Calu3 (cell line): Measurements from ENCODE around the gene CYBB. TPM values are rescaled to one million over a fixed set of nuclear protein-coding genes. Genes with fewer than 3 reads are reported as not detected.

ENCODE experiments used
- Bru-seq: library from RNA; stranded (reverse); fragments of 400-500 nt; gene quantifications from one replicate; lab custom pipeline; 2021; lab: Mats Ljungman, UMichigan
- BruChase-seq, 2 experiments: library from RNA; stranded (reverse); fragments of 400-500 nt; gene quantifications; one replicate each; lab custom pipeline; 2021; lab: Mats Ljungman, UMichigan
- BruUV-seq: library from RNA; stranded (reverse); fragments of 400-500 nt; replicated peaks from 2 replicates; lab custom pipeline; 2021; lab: Mats Ljungman, UMichigan
- CTCF ChIA-PET: fragments of 300-600 bp; sonication (Branson Sonifier 250); formaldehyde crosslinking; loops from one replicate; lab custom pipeline; 2022; ENCODE audit warnings: antibody characterized with exemption; lab: Charles Lee
- DNase-seq: peaks from one replicate; pipeline ENCODE4 v3.0.0; 2022
- H3K27ac Mint-ChIP-seq: one replicate; pipeline ENCODE4 v1.8.0; 2022; ENCODE audit warnings: mixed read lengths; ENCODE audit not compliant: unreplicated experiment
- H3K27me3 Mint-ChIP-seq: one replicate; pipeline ENCODE4 v1.8.0; 2022; ENCODE audit warnings: mixed read lengths; ENCODE audit not compliant: unreplicated experiment
- H3K36me3 Mint-ChIP-seq: one replicate; pipeline ENCODE4 v1.8.0; 2022; ENCODE audit warnings: mild to moderate bottlenecking, moderate library complexity, mixed read lengths; ENCODE audit not compliant: insufficient read depth, unreplicated experiment
- H3K4me1 Mint-ChIP-seq: one replicate; pipeline ENCODE4 v1.8.0; 2022; ENCODE audit warnings: mild to moderate bottlenecking, low read depth, mixed read lengths; ENCODE audit not compliant: unreplicated experiment
- H3K4me3 Mint-ChIP-seq: one replicate; pipeline ENCODE4 v1.8.0; 2022; ENCODE audit warnings: mild to moderate bottlenecking, low read depth, moderate library complexity, mixed read lengths; ENCODE audit not compliant: unreplicated experiment
- H3K9me3 Mint-ChIP-seq: one replicate; pipeline ENCODE4 v1.8.0; 2022; ENCODE audit warnings: low read depth, mixed read lengths; ENCODE audit not compliant: unreplicated experiment
- intact Hi-C: fragments of 100-400 bp; cut with micrococcal nuclease; formaldehyde crosslinking; loops from one replicate; pipeline ENCODE4 v1.10.0; 2022; ENCODE audit not compliant: unreplicated experiment
- long read RNA-seq: library from polyadenylated mRNA; stranded (forward); transcript quantifications from one replicate; pipeline ENCODE4 v2.0.0, GENCODE V29; 2022
- total RNA-seq: library from RNA; stranded (reverse); gene quantifications from 2 replicates; pipeline ENCODE4 v1.2.3, GENCODE V29; 2022
- TF ChIP-seq, protein P1 (sequence below): fragments of 200-600 bp; IDR thresholded peaks from one replicate; pipeline ENCODE4 v1.8.0; 2022; ENCODE audit warnings: antibody characterized with exemption; ENCODE audit not compliant: unreplicated experiment

The CYBB gene
- total RNA-seq: 1.8 and 2.1 TPM in 2 replicates
- Bru-seq, nascent RNA: percentile 55 among the genes with signal in this experiment
- percentile 57 among the genes with signal in this experiment for BruChase-seq, experiment 1, labeled RNA remaining after a 6-hour chase
- percentile 52 among the genes with signal in this experiment for BruChase-seq, experiment 2, labeled RNA remaining after a 2-hour chase
- long read RNA-seq, partial matches to known transcripts: 0 of 2 reads
- long read RNA-seq, other reads (novel, unspliced or antisense): 2 of 2 reads

DNA sequence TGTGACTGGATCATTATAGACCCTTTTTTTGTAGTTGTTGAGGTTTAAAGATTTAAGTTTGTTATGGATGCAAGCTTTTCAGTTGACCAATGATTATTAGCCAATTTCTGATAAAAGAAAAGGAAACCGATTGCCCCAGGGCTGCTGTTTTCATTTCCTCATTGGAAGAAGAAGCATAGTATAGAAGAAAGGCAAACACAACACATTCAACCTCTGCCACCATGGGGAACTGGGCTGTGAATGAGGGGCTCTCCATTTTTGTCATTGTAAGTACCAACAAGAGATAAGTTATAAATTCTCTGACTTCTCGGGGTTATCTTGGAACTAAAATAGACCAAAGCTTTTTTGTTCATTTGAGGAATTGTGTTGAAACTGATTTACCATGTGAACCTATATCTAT, at the start of gene CYBB:
TSS of gene CYBB (plus strand) at position 203 of the 400 bp plus-strand sequence. CDS start at position 222, 19 bp downstream.
- H3K4me3 Mint-ChIP-seq: no peak within 1 kb of the TSS
- no peaks in the 10 kb centered on the region for H3K27me3 Mint-ChIP-seq
- H3K27ac Mint-ChIP-seq: no peak within 1 kb of the TSS
- CTCF ChIA-PET: interaction anchor here (0.7 kb wide), 1 partner anchor 891 kb away, joined by 5 read pairs; no protein-coding TSS in a partner anchor
- H3K9me3 Mint-ChIP-seq: no peaks in the 10 kb centered on the region
- no peak for DNase-seq
- TF ChIP-seq, protein P1, sequence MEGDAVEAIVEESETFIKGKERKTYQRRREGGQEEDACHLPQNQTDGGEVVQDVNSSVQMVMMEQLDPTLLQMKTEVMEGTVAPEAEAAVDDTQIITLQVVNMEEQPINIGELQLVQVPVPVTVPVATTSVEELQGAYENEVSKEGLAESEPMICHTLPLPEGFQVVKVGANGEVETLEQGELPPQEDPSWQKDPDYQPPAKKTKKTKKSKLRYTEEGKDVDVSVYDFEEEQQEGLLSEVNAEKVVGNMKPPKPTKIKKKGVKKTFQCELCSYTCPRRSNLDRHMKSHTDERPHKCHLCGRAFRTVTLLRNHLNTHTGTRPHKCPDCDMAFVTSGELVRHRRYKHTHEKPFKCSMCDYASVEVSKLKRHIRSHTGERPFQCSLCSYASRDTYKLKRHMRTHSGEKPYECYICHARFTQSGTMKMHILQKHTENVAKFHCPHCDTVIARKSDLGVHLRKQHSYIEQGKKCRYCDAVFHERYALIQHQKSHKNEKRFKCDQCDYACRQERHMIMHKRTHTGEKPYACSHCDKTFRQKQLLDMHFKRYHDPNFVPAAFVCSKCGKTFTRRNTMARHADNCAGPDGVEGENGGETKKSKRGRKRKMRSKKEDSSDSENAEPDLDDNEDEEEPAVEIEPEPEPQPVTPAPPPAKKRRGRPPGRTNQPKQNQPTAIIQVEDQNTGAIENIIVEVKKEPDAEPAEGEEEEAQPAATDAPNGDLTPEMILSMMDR: no peak
- H3K36me3 Mint-ChIP-seq: no peaks in the 10 kb centered on the region
- no TSS peak for BruUV-seq
- no peaks in the 10 kb centered on the region for H3K4me1 Mint-ChIP-seq
- intact Hi-C loops: no loop called here

DNA sequence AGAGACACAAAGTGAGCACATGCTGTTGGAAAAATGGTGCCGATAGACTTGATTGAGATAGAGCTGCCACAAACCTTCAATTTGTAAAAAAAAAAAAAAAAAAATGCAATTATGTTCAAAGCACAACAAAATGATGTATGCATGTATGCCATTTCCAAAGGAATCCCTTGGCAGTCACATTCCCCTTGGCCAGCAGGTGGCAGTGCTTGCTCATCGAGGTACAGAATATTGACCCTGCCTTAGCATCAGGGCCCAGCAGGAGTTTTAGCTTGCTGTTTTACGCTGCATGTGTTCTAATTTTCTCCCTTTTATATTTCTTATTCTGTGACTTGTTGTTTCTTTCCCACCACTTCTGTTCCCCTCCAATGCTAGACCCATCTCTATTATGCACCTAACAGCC, 34.5 kb upstream of the CYBB start:
- Mint-ChIP-seq H3K4me1 (peaks cover 17% of the 10 kb centered on the region), H3K27me3 (no peaks in the 10 kb centered on the region), H3K27ac (no peak overlapping the region), H3K36me3 (peaks cover 6% of the 10 kb centered on the region), H3K4me3 (no peak overlapping the region), H3K9me3 (no peaks in the 10 kb centered on the region)
- intact Hi-C loops: loop anchor here (1.0 to 5.0 kb wide), 3 partner anchors 80 to 430 kb away; no protein-coding TSS in a partner anchor
- CTCF ChIA-PET: interaction anchor here (0.7 to 2.3 kb wide), 3 partner anchors 11 to 159 kb away, joined by 3 to 23 read pairs (median 4); no protein-coding TSS in a partner anchor
- DNase-seq: peak; percentile 76
- no TSS peak for BruUV-seq
- TF ChIP-seq, protein P1: peak; percentile 62

DNA sequence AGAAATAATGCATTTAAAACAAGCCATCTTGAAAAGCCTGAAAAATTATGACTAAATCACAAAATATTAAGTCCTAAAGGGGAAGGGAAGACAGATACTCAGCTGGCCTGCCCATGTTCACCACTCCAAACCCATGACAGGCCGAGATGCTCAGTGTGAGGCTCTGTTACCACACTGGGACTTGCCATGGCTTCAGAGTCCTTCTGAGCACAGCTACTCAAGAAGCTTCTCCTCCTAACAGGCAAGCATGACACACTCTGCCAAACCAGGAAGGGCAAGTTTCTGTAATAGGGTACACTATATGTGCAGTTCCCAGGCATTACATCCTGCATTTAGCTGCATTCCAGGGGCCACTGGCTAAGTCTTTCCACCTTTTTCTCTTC, 34.0 kb upstream of the CYBB start:
- no peaks in the 10 kb centered on the region for H3K9me3 Mint-ChIP-seq
- peaks cover 17% of the 10 kb centered on the region for H3K4me1 Mint-ChIP-seq
- CTCF ChIA-PET: interaction anchor here (0.7 to 2.3 kb wide), 3 partner anchors 12 to 158 kb away, joined by 3 to 23 read pairs (median 4); no protein-coding TSS in a partner anchor
- TF ChIP-seq, protein P1: no peak
- no peak for DNase-seq
- peaks cover 6% of the 10 kb centered on the region for H3K36me3 Mint-ChIP-seq
- no TSS peak for BruUV-seq
- H3K4me3 Mint-ChIP-seq: no peak overlapping the region
- no peak overlapping the region for H3K27ac Mint-ChIP-seq
- intact Hi-C loops: loop anchor here (1.0 to 5.0 kb wide), 3 partner anchors 79 to 429 kb away; no protein-coding TSS in a partner anchor
- no peaks in the 10 kb centered on the region for H3K27me3 Mint-ChIP-seq

DNA sequence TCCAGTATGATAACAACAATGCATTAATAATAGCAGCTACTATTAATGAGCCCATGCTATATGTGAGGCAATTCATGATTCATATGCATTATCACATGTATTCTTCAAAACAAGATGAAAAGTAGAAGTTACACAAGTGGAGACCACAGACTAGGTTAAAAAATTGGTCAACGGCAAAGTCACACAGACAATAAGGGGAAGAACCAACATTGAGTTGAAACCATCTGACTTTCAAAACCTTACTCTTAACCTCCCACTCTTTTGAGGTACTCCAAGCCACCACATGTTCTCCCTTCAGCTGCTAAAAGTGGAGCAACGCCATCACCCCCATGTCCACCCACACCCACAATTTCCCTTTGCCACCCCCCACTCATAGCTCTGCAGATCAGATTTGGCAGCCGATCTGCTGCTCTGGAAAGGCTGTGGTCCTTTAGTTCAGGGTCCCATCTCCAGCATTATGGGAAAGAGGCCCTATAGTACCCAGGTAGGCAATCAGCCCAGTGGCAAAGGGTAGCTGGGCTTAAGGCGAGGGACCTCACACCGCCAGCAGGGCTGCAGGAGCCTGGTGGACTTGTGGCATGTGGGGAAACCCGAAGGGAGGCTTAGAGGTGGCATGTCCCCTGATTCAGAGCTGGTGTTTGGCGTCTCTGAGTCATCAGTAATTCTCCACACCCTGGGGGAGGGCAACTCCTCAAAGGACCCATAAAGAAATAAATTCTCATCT, 33.5 kb upstream of the CYBB start:
- DNase-seq: peak; percentile 7
- Mint-ChIP-seq H3K4me1 (peaks cover 17% of the 10 kb centered on the region), H3K27me3 (no peaks in the 10 kb centered on the region), H3K36me3 (peaks cover 6% of the 10 kb centered on the region), H3K27ac (no peak overlapping the region), H3K4me3 (no peak overlapping the region), H3K9me3 (no peaks in the 10 kb centered on the region)
- intact Hi-C loops: loop anchor here (5.0 kb wide), 1 partner anchor 161 kb away; no protein-coding TSS in a partner anchor
- CTCF ChIA-PET: interaction anchor here (2.3 kb wide), 1 partner anchor 79 kb away, joined by 23 read pairs; no protein-coding TSS in a partner anchor
- no TSS peak for BruUV-seq
- TF ChIP-seq, protein P1: no peak
